Measurements from ENCODE around the gene TRIM14. TPM values are rescaled to one million over a fixed set of nuclear protein-coding genes. Genes with fewer than 3 reads are reported as not detected.
A peak's percentile ranks its signal among the peaks of the same experiment; 100 is the strongest.

The TRIM14 gene
- total and polyA plus RNA-seq, 2 of the 13 experiments (the other 11 are each of a cell fraction or from before 2014, with no cell fraction given): 9.2 to 13.0 TPM

DNA sequence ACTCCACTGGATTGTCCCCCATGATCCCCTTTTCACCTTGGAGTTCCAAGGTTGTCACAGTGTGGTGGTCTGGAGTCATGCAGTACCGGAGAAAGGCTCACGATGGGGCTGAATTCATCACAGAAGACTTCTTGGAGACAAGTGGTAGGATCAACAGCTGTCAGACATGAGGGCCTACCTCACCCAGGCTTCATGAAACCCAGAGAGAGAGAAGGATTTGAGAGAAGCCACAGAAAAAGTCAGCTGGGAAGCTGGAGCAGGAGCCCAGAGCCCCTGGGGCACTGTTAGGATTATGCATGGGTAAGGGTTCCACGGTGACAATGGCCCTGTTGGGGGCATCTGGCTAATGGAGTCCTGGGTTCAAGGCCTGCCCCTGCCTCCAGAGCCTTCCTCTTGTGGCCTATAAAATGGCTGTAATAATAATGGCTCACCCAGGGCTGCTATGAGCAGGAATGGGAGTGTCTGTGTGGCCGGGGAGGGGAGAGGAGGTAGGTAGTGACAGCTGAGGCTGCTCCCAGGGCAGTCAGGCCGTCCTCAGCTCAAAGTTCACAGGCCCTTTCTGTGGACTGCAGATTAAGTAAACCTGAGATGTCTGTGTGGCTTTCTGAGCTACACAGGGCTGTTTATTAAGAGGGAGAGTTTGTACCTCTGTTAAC lies 910 bp downstream of the TRIM14 start (continued):
- no peak for TF ChIP-seq LCORL (IDR thresholded peaks at IDR 0.05)
- TF ChIP-seq LCORL (CRISPR knock-in tag; IDR thresholded peaks at IDR 0.05): peak; percentile 15; the same call in 1 of the 2 replicates
- TF ChIP-seq KDM5B (CRISPR knock-in tag; IDR thresholded peaks at IDR 0.05; ENCODE audit: borderline replicate concordance): no peak
- TF ChIP-seq, protein P1, sequence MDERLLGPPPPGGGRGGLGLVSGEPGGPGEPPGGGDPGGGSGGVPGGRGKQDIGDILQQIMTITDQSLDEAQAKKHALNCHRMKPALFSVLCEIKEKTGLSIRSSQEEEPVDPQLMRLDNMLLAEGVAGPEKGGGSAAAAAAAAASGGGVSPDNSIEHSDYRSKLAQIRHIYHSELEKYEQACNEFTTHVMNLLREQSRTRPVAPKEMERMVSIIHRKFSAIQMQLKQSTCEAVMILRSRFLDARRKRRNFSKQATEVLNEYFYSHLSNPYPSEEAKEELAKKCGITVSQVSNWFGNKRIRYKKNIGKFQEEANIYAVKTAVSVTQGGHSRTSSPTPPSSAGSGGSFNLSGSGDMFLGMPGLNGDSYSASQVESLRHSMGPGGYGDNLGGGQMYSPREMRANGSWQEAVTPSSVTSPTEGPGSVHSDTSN (CRISPR knock-in tag; IDR thresholded peaks at IDR 0.05): no peak
- no peak for TF ChIP-seq TMF1 (CRISPR knock-in tag; IDR thresholded peaks at IDR 0.05; ENCODE audit: low read depth)
- TF ChIP-seq, protein P2, sequence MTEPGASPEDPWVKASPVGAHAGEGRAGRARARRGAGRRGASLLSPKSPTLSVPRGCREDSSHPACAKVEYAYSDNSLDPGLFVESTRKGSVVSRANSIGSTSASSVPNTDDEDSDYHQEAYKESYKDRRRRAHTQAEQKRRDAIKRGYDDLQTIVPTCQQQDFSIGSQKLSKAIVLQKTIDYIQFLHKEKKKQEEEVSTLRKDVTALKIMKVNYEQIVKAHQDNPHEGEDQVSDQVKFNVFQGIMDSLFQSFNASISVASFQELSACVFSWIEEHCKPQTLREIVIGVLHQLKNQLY (CRISPR knock-in tag; IDR thresholded peaks at IDR 0.05): peak; percentile 46; the same call in 1 of the 2 replicates
- TF ChIP-seq ZSCAN12 (CRISPR knock-in tag; IDR thresholded peaks at IDR 0.05): no peak
- no peak for TF ChIP-seq CREB1 (IDR thresholded peaks at IDR 0.05)
- TF ChIP-seq CREB1 (CRISPR knock-in tag; IDR thresholded peaks at IDR 0.05): 0 out of 2 replicates have a peak, but pooled peaks have one; percentile 18
- peak; percentile 35; the same call in 1 of the 2 replicates for TF ChIP-seq PITX1 (CRISPR knock-in tag; IDR thresholded peaks at IDR 0.05)
- TF ChIP-seq PCBP1 (IDR thresholded peaks at IDR 0.05; ENCODE audit: borderline replicate concordance, low read depth, low read length): no peak
- TF ChIP-seq KDM5A (IDR thresholded peaks at IDR 0.05; ENCODE audit: borderline replicate concordance, low read length): no peak
- TF ChIP-seq SP140L (CRISPR knock-in tag; IDR thresholded peaks at IDR 0.05; ENCODE audit: borderline replicate concordance): no peak
- TF ChIP-seq ZNF20 (CRISPR knock-in tag; IDR thresholded peaks at IDR 0.05): no peak
- TF ChIP-seq ZNF782 (CRISPR knock-in tag; IDR thresholded peaks at IDR 0.05; ENCODE audit: borderline replicate concordance): no peak
- TF ChIP-seq ZSCAN25 (CRISPR knock-in tag; IDR thresholded peaks at IDR 0.05): 0 out of 2 replicates have a peak, but pooled peaks have one; percentile 39
- 0 out of 2 replicates have a peak, but pooled peaks have one; percentile 7 for TF ChIP-seq SIX4 (CRISPR knock-in tag; IDR thresholded peaks at IDR 0.05)
- 0 out of 2 replicates have a peak, but pooled peaks have one; percentile 10 for TF ChIP-seq NCOA2 (CRISPR knock-in tag; IDR thresholded peaks at IDR 0.05)
- peak; percentile 5 for TF ChIP-seq RBM39 (IDR thresholded peaks at IDR 0.05; ENCODE audit: low read depth, low read length, poor library complexity, severe bottlenecking)
- peak; percentile 11; the same call in 1 of the 2 replicates for TF ChIP-seq ERF (CRISPR knock-in tag; IDR thresholded peaks at IDR 0.05)
- TF ChIP-seq HES4 (CRISPR knock-in tag; IDR thresholded peaks at IDR 0.05; ENCODE audit: borderline replicate concordance): no peak
- TF ChIP-seq, protein P3, sequence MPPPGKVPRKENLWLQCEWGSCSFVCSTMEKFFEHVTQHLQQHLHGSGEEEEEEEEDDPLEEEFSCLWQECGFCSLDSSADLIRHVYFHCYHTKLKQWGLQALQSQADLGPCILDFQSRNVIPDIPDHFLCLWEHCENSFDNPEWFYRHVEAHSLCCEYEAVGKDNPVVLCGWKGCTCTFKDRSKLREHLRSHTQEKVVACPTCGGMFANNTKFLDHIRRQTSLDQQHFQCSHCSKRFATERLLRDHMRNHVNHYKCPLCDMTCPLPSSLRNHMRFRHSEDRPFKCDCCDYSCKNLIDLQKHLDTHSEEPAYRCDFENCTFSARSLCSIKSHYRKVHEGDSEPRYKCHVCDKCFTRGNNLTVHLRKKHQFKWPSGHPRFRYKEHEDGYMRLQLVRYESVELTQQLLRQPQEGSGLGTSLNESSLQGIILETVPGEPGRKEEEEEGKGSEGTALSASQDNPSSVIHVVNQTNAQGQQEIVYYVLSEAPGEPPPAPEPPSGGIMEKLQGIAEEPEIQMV (CRISPR knock-in tag; IDR thresholded peaks at IDR 0.05; ENCODE audit: low read depth): no peak
- 0 out of 2 replicates have a peak, but pooled peaks have one; percentile 35 for TF ChIP-seq ZNF383 (CRISPR knock-in tag; IDR thresholded peaks at IDR 0.05; ENCODE audit: borderline replicate concordance)
- no peak for TF ChIP-seq ZNF430 (CRISPR knock-in tag; IDR thresholded peaks at IDR 0.05)
- TF ChIP-seq THRA (CRISPR knock-in tag; IDR thresholded peaks at IDR 0.05; ENCODE audit: borderline replicate concordance): no peak
- TF ChIP-seq YY1 (IDR thresholded peaks at IDR 0.05; ENCODE audit: insufficient read depth, insufficient replicate concordance, low read depth, low read length): peak; percentile 14
- TF ChIP-seq KAT8 (CRISPR knock-in tag; IDR thresholded peaks at IDR 0.05): peak; percentile 51; the same call in 1 of the 2 replicates

Data from HepG2 (cell line).